T follicular helper cell (primary cell): ENCODE results near the gene MVK.

Experiments used
- DNase-seq: peaks from one replicate; pipeline ENCODE4 v3.0.0-alpha.2; 2020; ENCODE audit warnings: low read depth

The MVK gene

DNA sequence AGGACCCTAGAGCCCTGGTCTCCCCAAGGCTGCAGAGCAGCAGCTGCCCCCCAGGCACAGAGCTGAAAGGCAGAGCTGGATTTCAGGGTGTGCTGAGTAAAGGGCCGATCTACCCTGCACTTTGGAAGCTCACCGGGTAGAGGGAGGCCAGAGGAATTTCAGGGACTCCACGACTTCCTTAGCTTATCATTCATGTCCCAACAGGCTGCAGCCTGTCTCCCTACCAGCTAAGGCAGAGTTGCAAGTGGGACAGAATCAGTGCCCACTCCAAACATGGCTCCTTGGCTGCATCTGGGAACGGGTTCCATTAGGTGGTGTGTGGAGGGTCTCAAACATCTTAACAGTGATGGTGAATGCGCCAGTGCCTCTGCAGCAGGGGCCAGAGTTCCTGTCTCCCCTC, 27.8 kb upstream of the MVK start:
- DNase-seq = no peak

DNA sequence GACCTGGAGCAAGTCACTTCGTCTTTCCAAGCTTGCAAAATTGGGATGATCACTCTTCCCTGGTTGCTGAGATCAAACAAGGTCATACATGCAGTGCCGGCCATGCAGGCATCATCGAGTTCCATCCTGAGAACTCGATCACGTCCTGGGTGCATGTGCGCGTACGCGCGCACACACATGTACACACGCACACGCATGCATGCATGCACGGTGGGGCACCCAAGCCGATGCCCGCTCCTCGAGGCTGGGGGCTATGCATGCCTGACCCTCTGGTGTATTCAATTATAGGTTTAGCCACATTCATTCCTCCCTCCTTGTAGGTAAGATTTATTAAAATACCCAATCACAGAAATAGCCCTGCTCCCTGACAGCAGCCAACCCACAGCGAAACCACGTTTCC, 26.3 kb upstream of the MVK start:
- DNase-seq = no peak

DNA sequence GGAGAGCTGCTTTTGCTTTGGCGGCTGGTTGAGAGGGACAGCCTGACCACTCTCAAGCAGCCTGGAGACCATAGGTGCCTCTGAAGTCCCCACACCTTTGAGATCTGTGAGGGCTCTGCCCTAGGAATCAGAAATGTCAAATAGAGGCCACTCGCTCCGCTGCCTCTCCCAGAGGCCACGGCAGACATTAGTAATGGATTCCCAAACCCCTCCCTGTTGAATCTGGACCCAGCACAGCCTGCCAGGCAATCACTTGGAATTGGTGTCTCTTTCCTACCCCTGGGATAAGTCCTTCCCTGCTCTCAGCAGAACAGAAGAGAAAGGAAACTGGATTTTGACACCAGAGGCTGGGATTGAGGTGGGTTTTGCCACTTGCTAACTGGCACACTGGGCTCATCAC, 25.3 kb upstream of the MVK start:
- DNase-seq = no peak

- no peak for DNase-seq
Measured at GRCh38 chr12:109549613-109550270, 23.9 kb upstream of the MVK start.

DNA sequence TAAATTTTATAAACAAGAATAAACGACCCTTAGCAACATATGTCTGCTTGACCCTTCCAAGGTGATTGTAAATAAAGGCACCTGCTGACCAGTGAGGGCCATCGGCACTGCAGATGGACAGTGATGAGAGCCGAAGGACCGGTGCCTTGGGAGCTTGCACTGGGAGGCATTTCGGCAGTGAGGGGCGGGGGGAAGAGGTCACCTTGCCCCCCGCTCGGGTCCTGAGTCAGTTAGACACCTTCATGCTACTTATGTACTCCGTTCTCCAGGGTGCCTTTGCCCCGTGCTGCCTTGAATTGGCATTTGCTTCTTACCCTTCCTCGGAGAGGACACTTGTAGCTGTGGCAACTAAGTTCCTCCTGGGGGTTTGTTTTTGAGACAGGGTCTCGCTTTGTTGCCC, 23.3 kb upstream of the MVK start:
- no peak for DNase-seq

GRCh38 chr12:109551108-109551507, 22.5 kb upstream of the MVK start:
- no peak for DNase-seq

- no peak for DNase-seq
Measured at GRCh38 chr12:109552971-109553370, 20.6 kb upstream of the MVK start.

- DNase-seq = no peak
Measured at GRCh38 chr12:109553483-109553882, 20.1 kb upstream of the MVK start.

DNA sequence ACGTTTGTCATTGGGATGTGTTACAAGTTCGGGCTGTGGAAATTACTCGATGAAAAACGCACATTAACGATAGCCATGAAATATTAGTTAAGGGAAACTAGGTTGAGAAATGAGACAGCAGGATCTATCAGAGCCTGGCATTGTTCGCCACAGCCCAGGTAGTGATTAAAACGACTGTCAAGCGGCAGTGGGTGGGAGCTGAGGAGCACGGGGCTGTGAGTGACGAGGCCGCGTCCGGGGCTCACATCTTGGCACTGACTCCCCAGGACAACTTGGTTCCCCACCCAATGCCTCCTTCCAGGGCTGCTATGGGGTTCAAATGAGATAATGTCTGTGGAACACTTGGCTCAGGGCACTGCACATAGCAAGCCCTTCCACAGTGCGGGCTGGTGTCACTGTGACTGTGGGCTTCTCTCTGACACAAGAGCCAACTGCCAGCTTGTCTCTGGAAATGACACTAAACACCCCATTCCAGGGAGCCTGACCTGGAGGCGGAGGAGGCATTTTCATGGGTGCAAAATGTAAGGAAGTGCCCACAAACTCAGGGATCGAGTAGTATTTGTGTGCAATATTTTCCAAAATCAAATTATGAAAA, 19.6 kb upstream of the MVK start:
- no peak for DNase-seq

- DNase-seq = no peak
Measured at GRCh38 chr12:109554761-109555160, 18.8 kb upstream of the MVK start.

GRCh38 chr12:109555431-109556315, 17.9 kb upstream of the MVK start:
- DNase-seq = no peak

DNA sequence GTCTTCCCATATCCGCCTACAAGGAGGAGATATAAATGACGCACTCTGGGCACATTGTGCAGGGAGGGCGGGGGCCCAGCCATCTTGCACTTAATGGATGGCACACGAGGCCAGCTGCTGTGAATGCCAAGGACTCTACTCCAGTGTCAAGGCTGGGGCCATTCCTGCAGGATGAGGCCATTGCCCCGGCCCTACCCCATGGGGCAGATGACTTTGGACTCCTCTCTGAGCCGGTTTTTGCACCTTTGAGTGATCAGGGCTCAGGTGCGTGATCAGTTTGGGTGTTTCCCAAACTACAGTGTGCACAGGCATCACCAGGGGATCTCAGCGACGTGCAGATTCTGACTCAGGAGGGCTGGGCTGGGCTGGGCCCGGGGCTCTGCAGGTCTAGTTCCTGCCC, 16.4 kb upstream of the MVK start:
- no peak for DNase-seq

- no peak for DNase-seq
Measured at GRCh38 chr12:109557805-109558204, 15.8 kb upstream of the MVK start.

GRCh38 chr12:109558374-109559199, 15.0 kb upstream of the MVK start:
- DNase-seq = no peak

DNA sequence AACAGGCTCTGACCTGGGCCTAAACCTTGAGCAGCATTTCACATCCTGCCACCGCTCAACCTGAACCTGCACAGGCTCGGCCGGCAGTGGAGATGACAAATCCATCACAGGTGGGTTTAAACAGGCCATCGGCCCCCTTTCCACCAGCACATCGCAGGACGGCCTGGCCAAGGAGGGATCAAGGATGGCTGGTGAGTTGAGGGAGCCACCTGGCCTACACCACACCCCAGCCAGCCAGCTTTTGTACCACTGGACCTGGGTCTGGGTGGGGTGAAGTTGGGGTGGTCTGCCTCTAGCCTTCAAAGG, 14.4 kb upstream of the MVK start:
- no peak for DNase-seq

- DNase-seq = no peak
Measured at GRCh38 chr12:109559601-109560000, 14.0 kb upstream of the MVK start.

DNA sequence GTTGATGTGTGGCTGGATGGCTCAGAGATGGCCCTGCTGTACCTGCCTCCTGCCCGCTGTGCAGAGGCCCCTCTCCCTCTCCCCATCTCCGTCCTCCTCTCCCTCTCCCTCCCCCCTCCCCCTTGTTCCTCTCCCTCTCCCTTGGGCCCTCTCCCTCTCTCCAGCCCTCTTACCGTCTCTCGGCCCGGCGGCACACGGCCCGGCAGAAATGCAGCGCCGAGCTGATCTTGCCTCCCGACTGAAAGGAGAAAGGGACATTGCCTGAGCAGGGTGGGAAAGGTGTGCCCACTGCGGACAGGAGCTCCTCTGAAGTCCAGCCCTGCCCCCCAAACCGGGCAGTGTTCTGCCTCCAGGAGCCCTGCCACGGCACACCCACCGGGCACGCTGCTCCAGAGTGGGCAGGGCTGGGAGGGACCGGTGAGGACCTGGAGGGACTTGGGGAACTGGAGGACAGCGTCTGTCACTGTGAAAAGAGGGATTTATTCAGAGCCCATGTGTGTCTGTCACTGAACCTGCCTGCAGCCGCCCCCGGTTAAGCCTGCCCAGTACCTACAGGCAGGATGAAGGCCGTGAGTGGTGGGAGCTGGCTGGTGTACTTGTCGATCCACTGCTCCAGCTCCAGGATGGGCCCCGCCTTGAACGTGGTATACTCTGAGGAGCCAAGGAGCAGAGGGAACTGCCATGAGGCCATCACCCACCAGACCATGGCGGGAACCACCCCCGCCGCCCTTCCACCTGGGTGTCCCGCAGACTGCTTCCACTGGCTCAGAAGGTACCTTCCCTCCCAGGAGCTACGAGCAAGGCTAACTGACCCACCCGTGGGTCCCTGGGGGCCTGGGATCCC, 12.5 kb upstream of the MVK start:
- no peak for DNase-seq

DNA sequence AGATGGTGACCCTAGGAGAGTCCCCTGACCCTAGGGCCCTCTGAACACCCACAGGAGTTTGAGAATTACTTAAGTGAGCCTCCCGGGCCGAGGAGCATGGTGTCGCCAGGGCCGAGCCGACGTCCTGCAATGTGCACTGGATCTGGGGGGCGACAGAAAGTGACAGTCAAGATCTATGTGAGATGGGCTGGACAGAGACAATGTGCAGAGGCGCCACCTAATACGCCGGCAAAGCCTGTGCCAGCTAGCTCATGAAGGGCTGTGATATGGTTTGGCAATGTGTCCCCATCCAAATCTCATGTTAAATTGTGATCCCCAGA, 11.9 kb upstream of the MVK start:
- no peak for DNase-seq

- DNase-seq = no peak
Measured at GRCh38 chr12:109562871-109563270, 10.7 kb upstream of the MVK start.

DNA sequence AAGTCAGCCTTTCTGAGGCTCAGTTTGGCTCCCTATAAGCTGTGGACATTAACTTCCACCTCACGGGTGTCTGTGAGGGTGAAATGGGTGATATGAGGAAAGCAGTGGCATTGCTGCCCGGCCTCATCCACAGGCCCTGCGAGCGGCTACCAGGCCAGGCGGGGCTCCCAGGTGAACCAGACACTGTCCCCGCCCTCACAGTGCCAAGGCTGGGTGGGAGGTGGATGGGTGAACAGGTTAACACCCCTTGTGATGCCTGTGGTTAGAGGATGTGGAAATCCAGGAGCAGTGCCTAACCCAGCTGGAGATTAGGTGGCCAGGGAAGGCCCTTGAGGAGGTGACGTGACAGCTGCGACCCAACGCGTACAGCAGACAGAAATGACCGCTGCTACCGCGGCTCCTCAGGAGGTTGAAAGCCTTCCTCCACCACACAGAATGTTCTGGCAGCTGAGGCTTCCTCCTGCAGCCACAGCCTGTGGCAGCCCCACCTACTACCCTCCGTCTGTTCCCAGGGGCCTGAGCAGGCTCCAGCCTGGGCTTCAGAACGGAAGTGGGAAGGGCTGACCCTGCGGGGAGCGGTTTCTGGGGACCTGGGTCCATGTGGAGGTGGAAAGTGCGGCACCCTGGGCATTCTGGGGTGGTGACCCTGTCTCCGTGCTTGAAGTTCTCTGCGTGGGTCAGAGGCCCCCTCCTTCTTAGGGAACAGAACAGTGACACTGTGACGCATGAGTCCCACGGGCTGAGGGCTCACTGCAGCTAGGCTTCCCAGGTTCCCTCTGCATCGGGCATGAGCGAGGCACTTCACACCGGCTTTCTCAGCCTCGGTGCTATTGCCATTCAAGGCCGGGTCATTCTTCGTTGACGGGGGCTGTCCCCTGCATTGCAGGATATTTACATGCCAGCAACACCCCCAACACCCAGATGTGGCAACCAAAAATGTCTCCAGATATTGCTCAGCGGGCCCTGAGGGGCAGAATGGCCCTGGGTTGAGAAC, 10.0 kb upstream of the MVK start:
- DNase-seq = no peak
